Body of pancreas (tissue), 4 donors: ENCODE measurements around the gene TMEM82.

Source experiments
- POLR2A ChIP-seq, 3 donors: fragments of 450-650 bp; IDR thresholded peaks; one replicate each; pipeline ENCODE4 v1.6.1; 2016; ENCODE audit warnings: antibody characterized with exemption in 3 of 3, mild to moderate bottlenecking in 2 of 3
- TF ChIP-seq, protein P1 (sequence below), 7 experiments: fragments of 450-650 bp in 4 of 7; fragments of 200-600 bp in 3 of 7; sonication (generic) in 3 of 7; IDR thresholded peaks; one replicate each; pipeline ENCODE4 v1.5.1; 2016 to 2019; ENCODE audit warnings: antibody characterized with exemption in 7 of 7

DNA sequence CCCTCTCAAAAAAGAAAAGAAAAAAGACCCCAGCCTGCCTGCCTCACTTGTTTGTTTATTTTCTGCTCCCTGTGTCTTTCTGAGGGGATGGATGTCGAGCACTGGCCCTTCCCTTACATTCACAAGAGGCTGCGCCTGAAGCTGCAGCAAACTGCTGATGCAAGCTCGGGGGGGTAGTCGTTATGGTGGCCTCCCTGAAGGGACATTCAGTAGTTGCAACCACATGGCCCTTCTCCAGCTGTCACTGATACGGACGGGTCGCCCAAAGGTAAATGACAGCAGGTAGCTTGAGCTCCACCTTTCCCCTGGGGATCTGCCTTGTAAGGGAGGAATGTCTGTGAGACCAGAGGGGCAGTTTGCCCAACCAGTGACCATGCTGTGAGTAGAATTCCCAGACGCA lies 40.5 kb upstream of the TMEM82 start:
- TF ChIP-seq, protein P1, sequence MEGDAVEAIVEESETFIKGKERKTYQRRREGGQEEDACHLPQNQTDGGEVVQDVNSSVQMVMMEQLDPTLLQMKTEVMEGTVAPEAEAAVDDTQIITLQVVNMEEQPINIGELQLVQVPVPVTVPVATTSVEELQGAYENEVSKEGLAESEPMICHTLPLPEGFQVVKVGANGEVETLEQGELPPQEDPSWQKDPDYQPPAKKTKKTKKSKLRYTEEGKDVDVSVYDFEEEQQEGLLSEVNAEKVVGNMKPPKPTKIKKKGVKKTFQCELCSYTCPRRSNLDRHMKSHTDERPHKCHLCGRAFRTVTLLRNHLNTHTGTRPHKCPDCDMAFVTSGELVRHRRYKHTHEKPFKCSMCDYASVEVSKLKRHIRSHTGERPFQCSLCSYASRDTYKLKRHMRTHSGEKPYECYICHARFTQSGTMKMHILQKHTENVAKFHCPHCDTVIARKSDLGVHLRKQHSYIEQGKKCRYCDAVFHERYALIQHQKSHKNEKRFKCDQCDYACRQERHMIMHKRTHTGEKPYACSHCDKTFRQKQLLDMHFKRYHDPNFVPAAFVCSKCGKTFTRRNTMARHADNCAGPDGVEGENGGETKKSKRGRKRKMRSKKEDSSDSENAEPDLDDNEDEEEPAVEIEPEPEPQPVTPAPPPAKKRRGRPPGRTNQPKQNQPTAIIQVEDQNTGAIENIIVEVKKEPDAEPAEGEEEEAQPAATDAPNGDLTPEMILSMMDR (IDR thresholded peaks at IDR 0.05), result no peak
- TF ChIP-seq POLR2A (IDR thresholded peaks at IDR 0.05), result no peak
